D721Med (cell line): ENCODE data around the gene JPH2.

Experiments used
- DNase-seq: peaks from one replicate; pipeline ENCODE4 v3.0.0; 2011; ENCODE audit warnings: low spot score; ENCODE audit not compliant: insufficient read length
- FAIRE-seq: peaks from 2 replicates; lab custom pipeline; 2011; peaks lifted over from hg19 to GRCh38; lab: Jason Lieb, UNC
- CTCF ChIP-seq: IDR thresholded peaks from 2 replicates; pipeline ENCODE4 v1.5.1; 2012; ENCODE audit warnings: mild to moderate bottlenecking, control low read depth; ENCODE audit not compliant: insufficient read depth; ENCODE audit errors: missing control alignments

The JPH2 gene

GRCh38 chr20:44159125-44159524 lies 27.9 kb downstream of the JPH2 start:
- no peak for TF ChIP-seq CTCF
- no peak for DNase-seq
- FAIRE-seq: no peak

GRCh38 chr20:44157061-44157460 lies 29.9 kb downstream of the JPH2 start:
- DNase-seq: no peak
- no peak for FAIRE-seq
- TF ChIP-seq CTCF: no peak

GRCh38 chr20:44154521-44155001 lies 32.4 kb downstream of the JPH2 start:
- no peak for TF ChIP-seq CTCF
- FAIRE-seq (no peak), DNase-seq (no peak)

GRCh38 chr20:44153636-44154043 lies 33.3 kb downstream of the JPH2 start:
- FAIRE-seq: no peak
- DNase-seq: no peak
- TF ChIP-seq CTCF: no peak

- TF ChIP-seq CTCF: no peak
- no peak for FAIRE-seq
- DNase-seq: no peak
Observed at GRCh38 chr20:44151621-44152416, 35.2 kb downstream of the JPH2 start.

GRCh38 chr20:44146272-44146671 lies 40.7 kb downstream of the JPH2 start:
- no peak for TF ChIP-seq CTCF
- FAIRE-seq: no peak

GRCh38 chr20:44145131-44145775 lies 41.7 kb downstream of the JPH2 start:
- DNase-seq (no peak), FAIRE-seq (no peak)
- TF ChIP-seq CTCF: no peak

More at GRCh38 chr20:44146272-44146671, 40.7 kb downstream of the JPH2 start:
- no peak for DNase-seq
